HG02885 (cell line): ENCODE data around the gene S100A9.
"Not testable (repeated sequence)": the region's sequence is repeated elsewhere in the genome, so short reads cannot be mapped to it uniquely, and the experiment has no call there.

Experiments
- ATAC-seq: cut with Tn5 transposase; IDR thresholded peaks from one replicate; pipeline ENCODE4 v1.9.1; 2021; ENCODE audit warnings: mild to moderate bottlenecking; ENCODE audit not compliant: unreplicated experiment, poor library complexity

The S100A9 gene

DNA sequence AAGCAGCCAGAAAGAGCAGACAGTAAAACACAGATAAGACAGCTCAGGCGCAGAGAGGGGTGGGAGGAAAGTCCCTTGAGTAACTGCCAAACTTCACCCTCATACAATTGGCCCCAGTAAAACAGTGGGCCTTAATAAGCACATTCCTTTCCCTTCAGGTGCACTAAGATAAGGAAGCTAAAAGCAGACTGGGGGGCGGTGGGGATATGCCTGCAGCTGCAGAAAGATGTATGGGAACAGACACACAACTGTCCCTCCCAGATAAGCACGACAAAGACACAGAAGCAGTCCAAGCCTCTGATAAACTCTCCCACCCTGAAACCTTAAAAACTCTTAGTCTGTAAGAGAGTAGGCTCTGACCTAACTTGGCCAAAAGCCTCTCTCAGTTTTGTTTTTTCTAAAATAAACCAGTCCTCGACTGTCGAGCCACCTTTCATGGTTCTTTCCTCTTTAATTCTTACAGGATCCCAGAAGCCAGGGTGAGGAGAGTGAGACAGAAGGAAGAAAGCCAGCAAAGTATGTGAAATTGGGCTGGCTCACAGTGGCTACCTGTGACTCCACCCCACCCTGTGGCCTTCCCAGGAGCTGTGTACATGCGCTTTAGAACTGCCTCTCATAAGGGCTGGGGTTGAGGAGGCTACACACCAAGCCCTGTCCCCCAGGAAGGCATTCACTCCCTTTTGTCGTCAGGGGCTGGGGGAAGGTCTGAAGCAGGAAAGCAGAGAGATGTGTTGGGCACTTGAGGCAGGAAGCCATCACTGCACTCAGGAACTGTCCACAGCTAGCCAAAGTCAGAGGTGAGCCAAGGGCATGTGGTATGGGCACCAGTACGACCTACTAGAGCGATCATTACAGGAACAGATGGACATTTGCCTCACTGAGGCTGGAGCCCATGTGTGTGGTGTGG lies 13.6 kb upstream of the S100A9 start:
- no peak for ATAC-seq

GRCh38 chr1:153344718-153345025 lies 13.0 kb upstream of the S100A9 start:
- no peak for ATAC-seq

GRCh38 chr1:153345187-153346076 lies 12.2 kb upstream of the S100A9 start:
- ATAC-seq, result no peak

DNA sequence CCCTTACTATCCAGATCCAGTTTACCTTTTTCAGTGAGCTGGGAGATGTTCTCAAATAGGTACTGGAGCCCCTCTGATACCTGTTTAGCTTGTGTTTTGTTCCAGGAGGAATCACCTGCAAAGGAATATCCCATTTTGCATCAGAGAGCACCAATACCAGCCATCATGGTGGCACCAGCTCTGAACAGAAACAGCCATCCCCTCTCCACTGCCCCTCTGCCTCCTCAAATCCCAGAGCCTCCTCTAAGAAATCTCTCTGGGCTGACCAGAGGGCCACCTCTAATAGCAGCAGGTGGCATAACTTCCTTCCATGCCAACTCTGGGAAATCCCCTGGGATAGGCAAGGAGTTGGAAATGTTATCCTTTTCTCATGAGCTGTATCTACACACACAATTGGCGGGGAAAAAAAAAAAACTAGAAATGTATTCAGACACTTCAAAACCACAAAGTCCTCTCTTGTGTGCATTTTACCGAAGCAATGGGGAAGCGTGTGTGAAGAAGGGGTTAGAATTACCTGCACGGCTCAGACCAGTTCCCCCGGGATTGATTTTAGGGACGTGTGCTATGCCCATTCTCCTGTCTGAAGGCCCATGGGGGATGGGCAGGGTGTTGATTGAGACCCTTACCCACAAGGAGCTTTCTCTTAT lies 11.5 kb upstream of the S100A9 start:
- no peak for ATAC-seq

GRCh38 chr1:153347049-153347448 lies 10.6 kb upstream of the S100A9 start:
- ATAC-seq, result not testable (repeated sequence)

- ATAC-seq, result no peak
Measured at GRCh38 chr1:153347856-153348255, 9.8 kb upstream of the S100A9 start.

DNA sequence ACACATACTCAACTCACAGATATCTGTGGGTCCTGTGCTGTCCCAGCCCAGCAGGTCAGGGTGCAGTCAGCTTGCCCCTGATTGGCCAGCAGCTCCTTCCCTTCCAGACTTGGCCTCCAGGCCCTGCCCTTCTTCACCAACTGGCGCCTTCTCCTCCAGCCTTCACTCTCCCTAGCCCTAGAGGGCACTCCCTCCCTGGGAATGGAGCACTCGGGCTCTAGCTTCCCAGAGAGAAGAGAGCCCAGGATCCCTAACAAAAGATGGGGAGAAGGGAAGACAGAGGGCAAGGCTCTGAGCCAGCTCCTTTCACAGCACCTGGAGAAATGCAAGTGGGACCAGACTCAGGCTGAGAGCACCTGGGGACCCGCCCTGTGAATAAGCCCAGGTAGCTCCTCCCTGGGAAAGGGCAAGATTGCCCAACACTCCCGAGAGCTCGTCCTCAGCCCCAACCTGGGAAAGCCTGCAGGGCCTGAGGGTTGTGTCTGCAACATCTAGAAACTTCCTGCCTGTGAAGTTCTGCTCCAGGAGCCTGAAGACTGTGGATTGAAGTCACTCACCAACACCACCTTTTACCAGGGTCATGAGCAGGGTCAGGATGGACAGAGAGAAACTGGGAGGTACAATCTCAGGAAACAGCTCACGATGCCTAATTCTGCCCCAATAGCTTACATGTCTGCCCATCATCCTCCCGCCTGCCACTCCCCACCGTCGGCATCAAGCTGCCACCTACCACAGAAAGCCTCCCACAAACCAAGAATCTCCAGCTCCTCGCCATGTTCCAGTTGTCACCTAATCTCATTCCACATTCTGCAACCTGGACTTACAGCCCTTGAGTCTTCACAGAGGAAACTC lies 8.9 kb upstream of the S100A9 start, which contains the start of gene PGLYRP4:
Gene PGLYRP4, minus strand, starts transcription at position 331 of the 852 bp plus-strand sequence. CDS start 909 bp downstream, outside the sequence.
- ATAC-seq, result no peak

DNA sequence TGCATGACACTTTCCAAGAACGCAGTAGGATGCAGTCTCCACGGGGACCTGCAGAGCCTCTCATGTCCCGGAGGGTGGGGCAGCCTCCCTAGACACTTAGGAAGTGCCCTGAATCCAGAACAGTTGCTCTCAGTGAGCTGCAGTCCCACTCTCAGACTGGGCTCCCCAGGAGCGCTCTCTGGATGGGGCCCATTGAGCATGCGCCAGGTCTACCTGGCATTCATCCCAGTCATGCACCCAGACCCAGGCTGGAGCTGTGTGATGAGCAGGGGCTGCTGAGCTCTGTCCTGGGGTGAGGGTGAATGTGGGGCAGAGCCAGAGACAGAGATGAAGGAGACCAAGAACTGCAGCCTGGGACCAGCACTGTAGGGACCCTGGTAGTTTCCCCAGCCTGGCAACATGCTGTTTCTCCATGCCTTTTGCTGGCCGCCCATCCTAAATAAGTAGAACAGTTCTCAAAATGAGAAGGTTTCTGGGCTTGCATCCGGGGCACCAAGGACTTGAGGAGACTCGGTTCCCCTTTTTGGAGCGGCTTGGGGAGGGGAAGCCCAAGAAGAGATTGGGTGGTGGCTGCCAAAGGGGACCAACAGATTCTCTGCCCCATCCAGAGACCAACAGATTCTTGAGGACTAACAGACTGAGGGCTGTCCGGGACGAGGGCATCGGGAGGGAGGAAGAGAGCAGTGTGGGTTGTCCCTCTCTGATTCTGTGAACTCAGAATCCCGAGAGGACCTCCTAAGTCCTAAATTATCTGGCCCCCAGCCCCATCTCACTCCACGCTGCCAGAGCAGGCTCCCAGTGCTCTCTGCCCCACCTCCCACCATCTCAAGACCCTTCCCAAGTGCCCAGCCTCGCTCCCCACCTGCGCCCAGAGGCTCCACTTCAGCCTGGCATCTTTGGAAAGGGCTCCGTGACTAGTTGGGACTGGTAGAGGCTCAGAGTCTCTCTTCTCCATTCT lies 8.0 kb upstream of the S100A9 start:
- ATAC-seq, result no peak

- ATAC-seq, result no peak
Measured at GRCh38 chr1:153350321-153350957, 7.2 kb upstream of the S100A9 start.

DNA sequence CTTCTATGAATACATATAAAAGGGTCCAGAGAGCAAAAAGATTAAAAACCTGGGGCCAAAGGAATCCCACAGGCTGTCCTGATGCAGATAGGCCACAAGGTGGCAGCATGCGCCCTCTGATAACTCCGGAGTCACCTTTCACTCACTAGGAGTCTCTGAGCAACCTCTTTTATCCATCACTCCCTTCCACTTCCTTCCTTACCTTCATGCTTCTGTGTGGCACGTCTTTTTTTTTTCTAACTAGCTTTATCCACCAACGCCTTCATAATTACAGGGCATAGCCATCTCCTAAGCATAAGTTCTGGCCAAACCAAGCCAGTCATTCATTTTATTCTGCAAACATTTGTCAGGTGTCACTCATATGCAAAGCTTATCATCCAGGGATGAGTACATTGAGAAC lies 5.1 kb upstream of the S100A9 start:
- ATAC-seq, result no peak

DNA sequence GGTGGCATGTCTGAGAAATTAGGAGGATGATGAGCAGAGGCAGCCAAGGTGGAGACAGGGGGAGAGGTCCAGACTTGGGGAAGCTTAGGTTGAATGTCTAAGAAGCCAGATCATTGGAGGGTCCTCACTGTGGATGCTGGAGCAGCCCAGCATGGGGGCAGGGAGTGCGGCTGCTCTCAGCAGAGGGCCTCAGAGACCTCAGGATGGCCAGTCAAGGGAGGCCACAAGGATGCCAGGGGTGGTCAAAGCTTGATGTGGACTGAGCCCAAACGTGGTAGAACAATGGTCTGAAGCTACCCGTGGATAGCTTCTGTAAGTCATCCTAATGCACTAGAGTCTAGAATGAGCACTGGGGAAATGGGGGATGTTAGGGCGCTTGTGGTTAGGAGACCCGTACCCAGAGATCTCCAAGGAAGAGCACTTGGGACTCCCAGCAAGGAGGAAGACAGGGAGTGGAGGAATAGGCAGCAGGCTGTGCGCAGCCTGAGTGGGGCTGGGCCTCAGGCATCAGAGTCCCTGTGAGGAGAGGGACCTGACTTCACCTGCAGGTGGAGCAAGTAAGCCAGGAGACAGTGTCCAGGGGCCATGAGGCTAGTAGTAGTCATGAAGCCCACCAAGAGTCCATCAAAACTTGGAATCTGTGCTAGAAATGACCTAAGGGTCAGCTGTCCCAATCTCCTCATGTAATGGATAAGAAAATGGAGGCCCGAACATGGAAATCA lies 4.3 kb upstream of the S100A9 start:
- ATAC-seq, result no peak

- ATAC-seq, result no peak
Measured at GRCh38 chr1:153354515-153355193, 3.0 kb upstream of the S100A9 start.

- ATAC-seq, result no peak
Measured at GRCh38 chr1:153355445-153356071, 2.1 kb upstream of the S100A9 start.

- no peak for ATAC-seq
Measured at GRCh38 chr1:153356392-153357075, 1.1 kb upstream of the S100A9 start.

- no peak for ATAC-seq
Measured at GRCh38 chr1:153357076-153357852, 390 bp upstream of the S100A9 start.

DNA sequence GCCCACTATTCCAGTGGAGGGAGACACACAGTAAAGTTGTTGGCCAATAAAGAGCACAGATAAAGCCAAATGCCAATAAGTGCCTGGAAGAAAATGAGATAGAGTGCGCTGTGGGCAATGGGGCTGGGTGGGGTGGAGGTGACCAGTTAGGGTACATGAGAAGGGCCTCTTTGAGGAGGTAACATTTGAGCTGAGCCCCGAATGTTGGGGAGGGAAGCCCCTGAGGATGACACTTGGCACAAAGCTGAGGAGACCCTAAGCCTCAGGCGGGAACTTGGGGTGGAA lies 979 bp downstream of the S100A9 start:
- ATAC-seq, result no peak
